Measurements from ENCODE around the gene PDE3A. TPM values are rescaled to one million over a fixed set of nuclear protein-coding genes. Genes with fewer than 3 reads are reported as not detected.

Gene PDE3A
- total RNA-seq, 1 experiment from 2014 or later = 0.12 TPM

- no peak overlapping the region for H3K27ac ChIP-seq (ENCODE audit: low read depth, low read length)
- ChIA-PET CTCF (interaction anchor here (1.0 kb wide), 1 partner anchor 629 kb away, joined by 5 read pairs; no protein-coding TSS in a partner anchor), RAD21 (ENCODE audit: low non-redundant PET in 1 of 2, low total read pairs in 2 of 2, uncharacterized antibody in 2 of 2, unreplicated experiment in 2 of 2) (no interaction called here)
These were observed 441 bp downstream of the PDE3A start for GRCh38 chr12:20368651-20369304.

More at GRCh38 chr12:20368651-20369304, 441 bp downstream of the PDE3A start:
- BruUV-seq (replicated peaks) = no TSS peak
- Histone ChIP-seq H3K9me2 (ENCODE audit: insufficient read depth) (no peaks in the 10 kb centered on the region), H3K9me3 (ENCODE audit: control insufficient read depth in 1 of 2, insufficient read depth in 1 of 2, low read depth in 1 of 2, low read length in 2 of 2) (no peaks in the 10 kb centered on the region), H3K27me3 (ENCODE audit: insufficient read depth, low read length) (no peaks in the 10 kb centered on the region), H2AFZ (ENCODE audit: low read depth, low read length, poor library complexity, severe bottlenecking) (peak overlapping the region; percentile 86), H3K4me1 (ENCODE audit: control insufficient read depth in 1 of 2, insufficient read depth in 2 of 2, low read length in 2 of 2) (no peaks in the 10 kb centered on the region; a peak in 1 of 4 replicates), H3K4me2 (ENCODE audit: low read length) (peak overlapping the region; percentile 90), H3K79me2 (ENCODE audit: insufficient read depth, low read length) (no peaks in the 10 kb centered on the region), H3K4me3 (replicated peaks in 1 of 2; ENCODE audit: low read depth in 1 of 2, low read length in 2 of 2) (peak overlapping the region; percentile 54 to 62), H3K9ac (ENCODE audit: low read length) (no peak overlapping the region), H4K20me1 (ENCODE audit: insufficient read depth) (no peaks in the 10 kb centered on the region), H3K36me3 (ENCODE audit: control insufficient read depth in 1 of 2, insufficient read depth in 2 of 2, low read length in 2 of 2) (no peaks in the 10 kb centered on the region)
- POLR2A ChIA-PET = no interaction called here
- TF ChIP-seq RAD21 (IDR thresholded peaks at IDR 0.05; ENCODE audit: low read depth) (no peak), REST (IDR thresholded peaks at IDR 0.05; ENCODE audit: low read depth) (no peak), EZH2phosphoT487 (IDR thresholded peaks at IDR 0.05; ENCODE audit: borderline replicate concordance) (no peak), CEBPB (IDR thresholded peaks at IDR 0.05; ENCODE audit: low read depth) (no peak), ZNF274 (IDR thresholded peaks at IDR 0.05; ENCODE audit: low read depth, low read length) (no peak), YY1 (IDR thresholded peaks at IDR 0.05; ENCODE audit: extremely low read depth, insufficient replicate concordance, low read depth, low read length) (no peak), FOSL1 (IDR thresholded peaks at IDR 0.05; ENCODE audit: low read depth) (no peak), POLR2AphosphoS5 (IDR thresholded peaks at IDR 0.05; ENCODE audit: low read depth, low read length) (no peak), EZH2 (IDR thresholded peaks at IDR 0.05) (no peak), POLR2A (IDR thresholded peaks at IDR 0.05; ENCODE audit: borderline replicate concordance, extremely low read depth, insufficient read depth, insufficient read length) (no peak), SP1 (IDR thresholded peaks at IDR 0.05; ENCODE audit: low read depth) (no peak), MAX (IDR thresholded peaks at IDR 0.05) (no peak), TCF7L2 (IDR thresholded peaks at IDR 0.05; ENCODE audit: borderline replicate concordance, extremely low read depth, insufficient read depth, insufficient read length) (no peak), JUND (IDR thresholded peaks at IDR 0.05) (no peak), SRF (IDR thresholded peaks at IDR 0.05; ENCODE audit: low read depth) (no peak), ZBTB33 (IDR thresholded peaks at IDR 0.05; ENCODE audit: extremely low read depth, insufficient replicate concordance, low read length) (no peak)
- intact Hi-C loops (cut with micrococcal nuclease) = loop anchor here (10.0 kb wide), 1 partner anchor 374 kb away; no protein-coding TSS in a partner anchor
- no peak for DNase-seq (ENCODE audit: low read depth, low spot score)
- ATAC-seq = peak; percentile 34

Data from HCT116 (cell line).